Endometrial microvascular endothelial cells (primary cell): ENCODE results near the gene HES1. TPM values are rescaled to one million over a fixed set of nuclear protein-coding genes. Genes with fewer than 3 reads are reported as not detected.
"Not testable (repeated sequence)": the region's sequence is repeated elsewhere in the genome, so short reads cannot be mapped to it uniquely, and the experiment has no call there.

ENCODE experiments used
- in situ Hi-C: cut with HindIII; loops from 2 replicates; pipeline ENCODE4 v1.10.0; 2017; ENCODE audit warnings: low sequenced_read_pairs, low pct_unique_long_range_greater_than_20kb; ENCODE audit errors: inconsistent ontology term
- total RNA-seq: library from RNA; depleted of rRNA; stranded (reverse); fragments of >200 nt; gene quantifications from one replicate; pipeline ENCODE4 v1.2.3, GENCODE V29; 2015; ENCODE audit errors: inconsistent ontology term

HES1 gene
- total RNA-seq, 1 donor from 2014 or later: 13.0 TPM

- in situ Hi-C loops: loop anchor here (10.0 kb wide), 1 partner anchor 168 kb away; no protein-coding TSS in a partner anchor
Observed at GRCh38 chr3:194137008-194137505, 1.1 kb downstream of the HES1 start.

GRCh38 chr3:194137506-194138474 lies 1.8 kb downstream of the HES1 start:
- in situ Hi-C loops: loop anchor here (10.0 kb wide), 1 partner anchor 167 kb away; no protein-coding TSS in a partner anchor

- in situ Hi-C loops: loop anchor here (10.0 kb wide), 1 partner anchor 166 kb away; no protein-coding TSS in a partner anchor
Observed at GRCh38 chr3:194138732-194139070, 2.8 kb downstream of the HES1 start.

- in situ Hi-C loops: loop anchor here (10.0 kb wide), 1 partner anchor 166 kb away; no protein-coding TSS in a partner anchor
Observed at GRCh38 chr3:194139071-194139813, 3.3 kb downstream of the HES1 start.

GRCh38 chr3:194139814-194140391 lies 4.0 kb downstream of the HES1 start:
- in situ Hi-C loops: loop anchor here (10.0 kb wide), 1 partner anchor 165 kb away; no protein-coding TSS in a partner anchor

GRCh38 chr3:194140520-194141414 lies 4.8 kb downstream of the HES1 start:
- in situ Hi-C loops: no loop called here

GRCh38 chr3:194141415-194142155 lies 5.6 kb downstream of the HES1 start:
- in situ Hi-C loops: no loop called here

GRCh38 chr3:194142156-194142910 lies 6.4 kb downstream of the HES1 start:
- in situ Hi-C loops: no loop called here

GRCh38 chr3:194145702-194146101 lies 9.8 kb downstream of the HES1 start:
- in situ Hi-C loops: no loop called here

GRCh38 chr3:194147679-194148078 lies 11.7 kb downstream of the HES1 start:
- in situ Hi-C loops: no loop called here

GRCh38 chr3:194148383-194148782 lies 12.4 kb downstream of the HES1 start:
- in situ Hi-C loops: no loop called here

GRCh38 chr3:194150252-194150934 lies 14.4 kb downstream of the HES1 start:
- in situ Hi-C loops: no loop called here

- in situ Hi-C loops: not testable (repeated sequence)
Observed at GRCh38 chr3:194150935-194151302, 15.0 kb downstream of the HES1 start.

- in situ Hi-C loops: no loop called here
Observed at GRCh38 chr3:194154346-194154745, 18.4 kb downstream of the HES1 start.

- in situ Hi-C loops: no loop called here
Observed at GRCh38 chr3:194156095-194156494, 20.1 kb downstream of the HES1 start.

- in situ Hi-C loops: no loop called here
Observed at GRCh38 chr3:194158942-194159439, 23.0 kb downstream of the HES1 start.
